ENCODE data around the gene TSSK3. TPM values are rescaled to one million over a fixed set of nuclear protein-coding genes. Genes with fewer than 3 reads are reported as not detected.
A peak's percentile ranks its signal among the peaks of the same experiment; 100 is the strongest.

Gene TSSK3, protein sequence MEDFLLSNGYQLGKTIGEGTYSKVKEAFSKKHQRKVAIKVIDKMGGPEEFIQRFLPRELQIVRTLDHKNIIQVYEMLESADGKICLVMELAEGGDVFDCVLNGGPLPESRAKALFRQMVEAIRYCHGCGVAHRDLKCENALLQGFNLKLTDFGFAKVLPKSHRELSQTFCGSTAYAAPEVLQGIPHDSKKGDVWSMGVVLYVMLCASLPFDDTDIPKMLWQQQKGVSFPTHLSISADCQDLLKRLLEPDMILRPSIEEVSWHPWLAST
- 2.5 and 2.6 TPM in 2 replicates for total RNA-seq (2022)
- percentile 34 among the genes with signal in this experiment for Bru-seq, nascent RNA
- BruChase-seq, experiment 1, labeled RNA remaining after a 2-hour chase: percentile 32 among the genes with signal in this experiment
- BruChase-seq, experiment 2, labeled RNA remaining after a 6-hour chase: percentile 23 among the genes with signal in this experiment
- long read RNA-seq: 0 reads

DNA sequence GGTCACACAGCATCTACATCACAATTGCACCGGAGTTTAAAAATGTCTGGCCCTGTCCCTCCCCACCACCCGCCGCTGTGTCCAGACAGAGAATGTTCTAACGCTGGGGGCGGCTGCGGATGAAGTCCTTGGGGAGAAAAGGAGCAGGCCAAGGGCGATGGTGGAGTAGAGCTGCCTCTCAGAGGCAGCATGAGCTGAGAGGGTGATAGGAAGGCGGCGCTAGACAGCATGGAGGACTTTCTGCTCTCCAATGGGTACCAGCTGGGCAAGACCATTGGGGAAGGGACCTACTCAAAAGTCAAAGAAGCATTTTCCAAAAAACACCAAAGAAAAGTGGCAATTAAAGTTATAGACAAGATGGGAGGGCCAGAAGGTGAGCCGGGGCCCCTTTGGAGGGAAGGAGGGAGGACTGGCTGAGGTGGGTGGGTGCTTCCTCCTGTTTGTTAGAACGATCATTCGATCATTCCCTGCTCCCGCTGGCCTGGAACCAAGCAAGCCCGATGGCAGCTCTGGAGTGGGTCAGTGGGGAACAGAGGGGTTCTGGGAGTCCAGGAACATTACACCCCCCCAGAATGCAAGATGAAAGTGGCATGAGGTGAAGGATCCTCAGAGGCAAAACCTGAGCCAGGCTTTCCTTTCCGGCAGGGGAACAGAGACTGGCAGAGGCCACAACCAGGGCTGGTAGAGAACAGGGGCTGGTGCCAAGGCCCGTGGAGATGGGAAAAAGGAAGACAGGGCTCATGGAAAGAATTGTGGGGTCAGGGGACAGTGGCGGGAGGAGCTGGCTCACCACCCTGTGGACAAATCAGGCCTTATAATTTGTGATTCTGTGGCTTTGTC, at the start of gene TSSK3, which contains the start of gene FAM229A:
TSSK3 (plus strand) TSS at position 66 of the 840 bp plus-strand sequence; CDS start at position 229, 163 bp downstream.
FAM229A (minus strand) TSS at position 12 of the 840 bp plus-strand sequence. CDS start 394 bp downstream, outside the sequence.
- no peaks in the 10 kb centered on the region for H3K9me3 Mint-ChIP-seq (ENCODE audit: unreplicated experiment)
- H3K36me3 ChIP-seq (ENCODE audit: control insufficient read depth, insufficient read depth, low read length): no peaks in the 10 kb centered on the region
- H3K4me3 ChIP-seq (ENCODE audit: low read depth, low read length): peak within 1 kb of the TSS; percentile 50
- H3K27ac Mint-ChIP-seq (ENCODE audit: unreplicated experiment): no peak within 1 kb of the TSS
- peaks cover 16% of the 10 kb centered on the region for H3K4me1 ChIP-seq
- BruUV-seq (replicated peaks): no TSS peak
- CTCF ChIA-PET: interaction anchor here (0.6 to 1.8 kb wide), 2 partner anchors 76 to 147 kb away, joined by 5 to 8 read pairs; no protein-coding TSS in a partner anchor
- TF ChIP-seq CTCF (IDR thresholded peaks at IDR 0.05; ENCODE audit: insufficient read depth in 1 of 2, low read depth in 1 of 2, low read length in 1 of 2, severe bottlenecking in 1 of 2, unreplicated experiment in 1 of 2): no peak
- peak within 1 kb of the TSS; percentile 54 for H3K4me3 Mint-ChIP-seq (ENCODE audit: unreplicated experiment)
- H3K27me3 ChIP-seq (replicated peaks; ENCODE audit: control insufficient read depth, insufficient read depth, low read length): no peaks in the 10 kb centered on the region
- H3K9me3 ChIP-seq: no peaks in the 10 kb centered on the region
- peaks cover 14% of the 10 kb centered on the region for H3K4me1 Mint-ChIP-seq (ENCODE audit: low read depth, unreplicated experiment)
- DNase-seq: no peak
- POLR2A ChIA-PET: interaction anchor here (0.6 kb wide), 1 partner anchor 23 kb away, joined by 15 read pairs; no protein-coding TSS in a partner anchor
- H3K36me3 Mint-ChIP-seq (ENCODE audit: insufficient read depth, unreplicated experiment): peaks cover 19% of the 10 kb centered on the region
- H3K27me3 Mint-ChIP-seq (ENCODE audit: insufficient read depth, unreplicated experiment): no peaks in the 10 kb centered on the region
- intact Hi-C loops (cut with micrococcal nuclease; ENCODE audit: unreplicated experiment): loop anchor here (2.0 kb wide), 1 partner anchor 140 kb away; the partner anchor contains the start of genes EIF3I and TMEM234

DNA sequence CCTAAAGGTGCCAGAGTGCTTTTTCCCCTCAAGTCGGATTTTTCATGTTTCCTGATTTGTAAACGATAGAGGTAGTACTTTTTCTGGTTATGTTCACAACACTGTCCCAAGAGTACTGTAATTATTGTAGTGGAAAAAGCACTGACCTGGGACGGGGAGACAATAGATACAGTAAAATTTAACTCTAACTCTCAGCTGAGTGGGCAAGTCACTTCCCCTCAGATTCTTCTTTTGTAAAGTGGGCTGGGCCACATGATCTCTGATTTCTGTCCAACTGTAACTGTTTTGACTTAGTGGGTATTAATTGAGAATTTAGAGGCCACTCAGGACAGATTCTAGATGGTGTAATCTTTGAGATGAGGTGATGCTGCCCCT, 45.4 kb upstream of the TSSK3 start:
- H3K36me3 Mint-ChIP-seq (ENCODE audit: insufficient read depth, unreplicated experiment): peaks cover 38% of the 10 kb centered on the region
- no peaks in the 10 kb centered on the region for H3K9me3 Mint-ChIP-seq (ENCODE audit: unreplicated experiment)
- no peak overlapping the region for H3K4me3 Mint-ChIP-seq (ENCODE audit: unreplicated experiment)
- Histone ChIP-seq H3K36me3 (ENCODE audit: control insufficient read depth, insufficient read depth, low read length) (no peaks in the 10 kb centered on the region), H3K4me1 (peaks cover 7% of the 10 kb centered on the region), H3K9me3 (no peaks in the 10 kb centered on the region), H3K27me3 (replicated peaks; ENCODE audit: control insufficient read depth, insufficient read depth, low read length) (no peaks in the 10 kb centered on the region), H3K4me3 (ENCODE audit: low read depth, low read length) (no peak overlapping the region)
- POLR2A ChIA-PET: no interaction called here
- H3K27me3 Mint-ChIP-seq (ENCODE audit: insufficient read depth, unreplicated experiment): no peaks in the 10 kb centered on the region
- no peak for DNase-seq
- peaks cover 17% of the 10 kb centered on the region for H3K4me1 Mint-ChIP-seq (ENCODE audit: low read depth, unreplicated experiment)
- CTCF ChIA-PET: no interaction called here
- TF ChIP-seq CTCF (IDR thresholded peaks at IDR 0.05; ENCODE audit: insufficient read depth in 1 of 2, low read depth in 1 of 2, low read length in 1 of 2, severe bottlenecking in 1 of 2, unreplicated experiment in 1 of 2): no peak
- BruUV-seq (replicated peaks): no TSS peak
- no peak overlapping the region for H3K27ac Mint-ChIP-seq (ENCODE audit: unreplicated experiment)
- intact Hi-C loops (cut with micrococcal nuclease; ENCODE audit: unreplicated experiment): loop anchor here (2.0 kb wide), 1 partner anchor 102 kb away; no protein-coding TSS in a partner anchor
